Mesenteric fat pad (tissue), 1 donor: Measurements from ENCODE around the gene HOXB3. TPM values are rescaled to one million over a fixed set of nuclear protein-coding genes. Genes with fewer than 3 reads are reported as not detected.

Source experiments
- DNase-seq: peaks from one replicate; pipeline ENCODE4 v3.0.0-alpha.2; 2020; ENCODE audit warnings: low spot score
- long read RNA-seq: library from polyadenylated mRNA; unstranded; transcript quantifications from one replicate; pipeline ENCODE4 v2.0.0, GENCODE V29; 2020
- total RNA-seq: library from RNA; stranded (reverse); fragmentation: NEBNext Ultra II Directional; extraction: Animal tissue kit (Norgen Biotek cat#: 25700); gene quantifications from one replicate; pipeline ENCODE4 v1.2.1, GENCODE V29; 2021
- donor health status: DM: yes; HTN: yes; CAD: no.

HOXB3 gene
- total RNA-seq, result 12.6 TPM
- long read RNA-seq, partial matches to known transcripts, result 2 of 18 reads
- long read RNA-seq, other reads (novel, unspliced or antisense), result 16 of 18 reads

DNA sequence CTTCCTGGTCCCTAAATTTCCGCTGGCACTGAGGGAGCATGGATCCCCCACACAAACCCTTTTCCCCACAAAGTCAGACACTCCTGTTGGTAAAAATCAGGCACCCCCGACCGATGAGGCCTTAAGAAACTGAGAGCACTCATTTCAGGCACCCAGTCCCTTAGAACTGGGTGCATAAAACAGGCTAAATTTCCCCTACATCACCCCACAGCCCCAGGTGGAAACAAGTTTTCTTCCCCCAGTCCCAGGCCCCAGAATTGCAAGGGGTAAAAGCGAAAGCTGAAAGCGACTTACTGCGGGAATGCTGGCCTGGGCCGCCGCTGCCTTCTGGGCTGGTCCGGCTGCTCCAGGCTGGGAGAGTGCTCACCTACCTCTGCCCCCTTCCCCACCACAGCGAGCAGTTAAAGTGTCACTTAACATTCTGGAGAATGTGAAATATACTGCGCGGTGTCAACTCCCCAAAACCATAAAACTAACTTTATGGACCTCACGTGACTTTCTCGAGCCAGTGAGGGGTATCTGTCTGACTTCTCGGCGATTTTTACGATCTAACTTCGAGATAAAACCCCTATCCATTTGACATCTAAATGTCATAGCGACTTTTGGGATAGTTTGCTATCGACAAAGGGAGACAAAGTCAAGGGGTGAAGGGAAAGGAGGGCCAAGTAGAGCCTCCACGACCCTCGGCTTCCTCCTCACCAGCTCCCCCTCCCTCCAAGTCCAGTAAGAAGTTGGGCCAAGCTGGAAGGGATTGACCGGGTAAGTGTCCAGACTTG lies at the start of gene HOXB3:
TSS of gene HOXB3 (minus strand) at position 411 of the 776 bp plus-strand sequence. CDS start 37,767 bp downstream, outside the sequence.
- no peak for DNase-seq

DNA sequence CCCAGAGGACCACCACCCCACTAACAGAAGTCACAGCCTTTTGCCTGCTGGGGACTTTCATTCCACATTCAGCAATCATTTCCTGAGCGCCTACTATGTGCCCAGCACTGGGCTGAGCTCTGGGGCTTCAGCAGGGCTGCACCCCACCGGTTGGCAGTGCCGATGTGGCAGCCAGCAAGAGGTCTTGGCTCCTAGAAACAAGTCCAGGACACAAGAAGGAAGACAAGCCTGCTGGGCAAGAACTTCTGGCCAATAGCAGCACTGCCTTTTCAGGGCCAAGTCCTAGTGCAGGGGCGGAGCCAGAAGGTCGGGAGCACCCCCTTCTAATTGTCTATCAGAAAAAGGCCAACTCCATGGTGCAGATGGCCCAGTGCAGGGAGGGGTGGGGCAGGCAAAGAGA lies 49.1 kb upstream of the HOXB3 start:
- no peak for DNase-seq

GRCh38 chr17:48637323-48638260 lies 47.6 kb upstream of the HOXB3 start:
- no peak for DNase-seq

- no peak for DNase-seq
Observed at GRCh38 chr17:48636177-48637018, 46.4 kb upstream of the HOXB3 start.

GRCh38 chr17:48634493-48635208 lies 44.6 kb upstream of the HOXB3 start:
- no peak for DNase-seq

DNA sequence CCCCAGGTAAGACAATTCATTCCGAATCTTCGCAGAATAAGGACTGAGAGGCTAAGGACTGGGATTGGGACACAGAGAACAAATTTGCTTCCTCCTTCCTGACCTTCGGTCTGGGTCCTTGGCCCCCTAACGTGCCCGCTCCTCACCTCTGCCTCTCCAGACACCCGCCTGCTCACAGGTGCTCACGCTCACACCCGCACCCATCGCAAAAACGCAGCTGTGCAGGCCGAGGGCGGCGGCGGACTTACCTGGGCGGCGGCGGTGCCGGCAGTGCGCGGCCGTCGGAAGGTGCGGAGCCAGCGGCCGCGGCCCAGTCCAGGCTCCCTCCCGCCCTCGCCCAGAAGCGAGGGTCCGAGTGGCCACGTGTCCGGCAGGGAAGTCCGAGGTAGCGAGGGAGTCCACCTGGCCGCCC lies 43.2 kb upstream of the HOXB3 start:
- no peak for DNase-seq

DNA sequence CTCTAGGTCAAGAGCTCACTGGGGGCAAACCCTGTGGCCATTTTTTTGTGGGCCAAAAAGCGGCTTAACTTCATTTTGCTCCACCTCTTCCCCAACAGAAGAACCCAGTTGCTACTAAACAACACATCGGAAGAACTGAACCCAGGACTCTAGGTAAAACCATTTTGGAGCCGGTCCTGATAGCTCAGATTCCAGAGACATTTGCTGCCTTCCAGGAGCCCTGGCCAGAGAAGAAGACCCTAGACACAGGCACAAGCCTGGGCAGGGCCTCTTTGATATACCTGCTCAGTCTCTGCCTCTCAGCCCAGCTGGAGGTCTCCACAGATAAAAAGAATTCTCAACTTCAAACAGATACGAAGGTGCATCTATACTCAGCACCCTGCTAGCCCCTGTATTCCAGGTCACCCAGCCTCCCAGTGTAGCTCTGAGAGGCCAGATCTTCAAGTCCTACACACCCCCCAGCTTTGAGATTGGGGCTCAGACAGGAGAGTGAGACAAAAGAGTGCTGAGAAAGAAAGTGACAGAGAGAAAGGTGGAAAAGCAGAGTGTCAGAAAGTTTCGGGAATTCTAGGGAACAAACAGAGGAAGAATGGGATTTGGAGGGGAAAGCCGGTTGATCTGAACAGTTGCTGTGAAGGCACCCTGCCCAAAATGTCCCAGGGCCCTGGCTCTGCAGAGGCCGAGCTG lies 42.7 kb upstream of the HOXB3 start:
- no peak for DNase-seq

DNA sequence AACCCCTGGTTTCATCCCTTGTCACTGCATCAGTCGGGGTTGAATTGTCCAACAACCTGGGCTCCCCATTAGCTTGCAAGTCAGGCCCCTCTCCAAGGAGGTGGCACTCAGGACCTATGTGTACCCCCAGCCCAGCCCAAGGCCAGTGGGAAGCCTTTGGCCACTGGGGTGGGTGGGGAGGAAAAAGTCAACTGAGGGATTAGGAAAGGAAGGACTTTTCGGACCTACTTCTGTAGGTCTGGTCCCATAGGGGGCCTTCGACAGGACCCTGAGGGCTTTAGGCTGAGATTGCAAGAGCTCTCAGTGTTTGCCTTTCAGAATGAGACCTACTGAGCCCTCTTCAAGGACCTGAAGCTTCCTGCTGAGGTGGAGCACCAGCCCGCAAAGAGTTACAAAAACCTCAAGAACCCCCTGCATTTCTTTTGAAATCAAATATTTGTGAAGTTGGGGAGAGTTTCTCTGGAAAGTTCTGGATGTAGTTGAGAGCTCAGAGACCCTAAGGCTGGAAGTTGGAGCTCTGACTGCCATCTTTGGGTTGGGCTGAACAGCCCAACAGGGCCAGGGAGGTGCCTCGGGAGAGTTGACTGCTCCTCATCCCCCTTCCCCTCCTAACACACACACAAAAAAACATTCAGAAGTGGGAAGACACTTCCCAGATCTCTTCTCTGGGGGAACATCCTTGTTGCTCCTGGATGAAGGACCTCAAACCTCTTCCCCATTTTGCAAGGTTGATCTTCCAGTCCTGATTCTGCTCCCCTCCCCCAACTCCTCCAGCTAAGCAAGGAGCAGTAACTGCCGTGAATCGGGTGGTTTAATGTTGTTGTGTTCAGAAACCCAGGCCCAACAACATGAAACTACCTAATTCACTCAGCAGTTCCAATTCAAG lies 41.9 kb upstream of the HOXB3 start:
- DNase-seq, result no peak

DNA sequence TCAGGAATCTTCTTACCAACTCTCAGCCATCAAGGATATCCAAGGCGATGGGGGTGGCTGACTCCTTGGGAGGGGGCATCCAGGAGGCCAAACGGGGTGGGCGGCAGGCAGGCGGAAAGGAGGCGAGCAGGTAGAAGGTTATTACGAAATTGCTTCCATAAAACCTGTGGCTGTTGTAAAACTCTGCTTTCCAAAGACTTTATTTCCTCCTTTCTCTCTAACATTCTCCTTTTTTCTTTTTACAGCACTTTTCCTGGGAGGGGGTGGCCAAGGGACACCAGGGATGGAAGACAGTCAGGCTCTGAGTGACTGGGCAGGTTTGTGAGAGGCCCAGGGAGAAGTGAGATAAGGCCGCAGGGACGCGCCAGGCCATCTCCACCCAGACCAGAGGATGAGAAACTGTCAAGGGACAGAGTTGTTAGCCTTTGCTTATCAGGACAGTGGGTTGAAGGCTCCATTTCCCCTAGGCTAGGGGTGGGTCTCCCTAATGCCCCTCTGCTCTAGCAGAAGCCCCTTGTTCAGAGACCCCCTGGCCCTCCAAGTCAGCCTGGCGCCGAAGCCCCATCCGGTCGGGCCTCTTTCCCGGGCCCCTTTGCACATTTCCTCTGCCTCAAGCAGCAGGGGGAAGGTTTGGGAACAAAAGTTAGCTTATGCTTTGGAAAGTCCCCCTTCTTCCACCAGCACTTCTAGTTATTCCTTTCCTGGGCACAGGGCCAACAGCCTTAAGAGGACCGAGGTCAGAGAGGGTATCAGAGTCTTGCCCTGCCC lies 41.1 kb upstream of the HOXB3 start:
- DNase-seq, result no peak

GRCh38 chr17:48630009-48630924 lies 40.2 kb upstream of the HOXB3 start:
- no peak for DNase-seq

DNA sequence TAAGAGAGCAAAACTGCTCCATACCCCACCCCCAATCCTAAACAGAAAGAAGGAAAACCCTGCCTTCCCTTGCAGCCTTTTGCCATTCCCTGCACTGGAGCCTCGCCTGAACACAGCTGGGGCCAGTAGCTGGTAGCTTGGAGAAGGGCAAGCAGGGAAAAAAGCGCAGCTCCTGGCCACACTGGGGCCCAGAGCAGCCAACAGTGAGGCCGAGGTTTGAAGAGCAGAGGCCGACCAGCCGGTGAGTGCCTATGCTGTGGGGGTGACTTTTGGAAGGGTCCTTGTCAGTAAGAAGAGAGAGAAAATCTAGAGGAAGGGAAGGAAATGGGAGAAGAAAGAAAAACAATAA lies 39.3 kb upstream of the HOXB3 start:
- DNase-seq, result no peak

- no peak for DNase-seq
Observed at GRCh38 chr17:48628649-48629410, 38.8 kb upstream of the HOXB3 start.

DNA sequence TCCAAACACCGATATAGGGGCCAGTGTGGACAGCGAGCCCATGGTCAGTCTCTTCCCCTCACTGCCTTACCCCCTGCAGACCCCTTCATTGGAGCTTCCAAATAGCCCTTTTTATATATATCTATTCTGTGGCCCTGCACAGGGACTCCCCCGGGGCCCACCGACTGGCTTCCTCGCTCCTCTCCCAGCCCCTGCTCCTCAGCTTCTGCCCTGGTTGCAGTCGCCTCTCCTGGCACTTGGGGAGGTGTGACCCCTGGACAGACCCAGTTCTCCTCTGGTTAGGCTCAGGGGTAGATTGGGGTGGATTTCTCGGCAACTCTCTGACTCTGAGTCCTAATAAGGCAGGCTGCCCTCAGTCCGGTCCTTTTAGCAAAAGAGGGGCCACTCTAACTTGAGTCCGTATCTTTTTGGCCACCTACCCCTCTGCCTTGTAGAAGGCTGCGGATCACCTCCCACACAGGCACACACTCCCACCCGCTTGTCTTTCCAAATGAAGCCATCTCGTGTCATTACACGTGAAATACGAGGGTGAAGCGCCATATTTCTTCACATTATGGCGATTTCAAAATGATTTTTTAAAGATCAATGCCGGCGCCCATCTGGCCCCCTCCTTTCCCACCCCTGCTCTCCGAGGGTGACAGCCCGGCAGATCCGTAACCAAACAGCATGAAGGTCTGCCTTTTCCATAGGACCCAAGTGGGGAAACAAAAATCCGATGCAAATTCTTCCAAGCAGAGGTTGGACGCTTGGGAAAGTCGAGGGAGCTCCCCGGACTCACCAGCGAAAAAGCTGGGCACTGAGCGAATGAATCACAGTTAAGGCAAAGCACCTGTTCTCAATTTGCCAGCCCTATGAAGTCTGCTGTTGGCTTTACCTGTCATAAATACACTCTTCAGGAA lies 37.8 kb upstream of the HOXB3 start:
- DNase-seq, result no peak

GRCh38 chr17:48627118-48627597 lies 37.1 kb upstream of the HOXB3 start:
- no peak for DNase-seq
